HepG2 (cell line): ENCODE results near the gene THOC6. TPM values are rescaled to one million over a fixed set of nuclear protein-coding genes. Genes with fewer than 3 reads are reported as not detected.

ENCODE experiments used
- CENPT ChIP-seq: sonication (generic); formaldehyde crosslinking; IDR thresholded peaks from 2 replicates; pipeline ENCODE4 v1.8.0; 2022; ENCODE audit warnings: low read depth, mild to moderate bottlenecking, moderate library complexity, missing genetic modification reagents
- IKZF5 ChIP-seq: IDR thresholded peaks from 2 replicates; pipeline ENCODE4 v1.6.1; 2018; ENCODE audit warnings: missing genetic modification reagents, mild to moderate bottlenecking, missing compliant biosample characterization
- MYC ChIP-seq: sonication (generic); formaldehyde crosslinking; IDR thresholded peaks from 2 replicates; pipeline ENCODE4 v1.9.0; 2021; ENCODE audit warnings: missing genetic modification reagents, borderline replicate concordance
- PHF5A ChIP-seq: IDR thresholded peaks from one replicate; pipeline ENCODE4 v1.6.1; 2018; ENCODE audit warnings: low read depth, missing genetic modification reagents; ENCODE audit not compliant: unreplicated experiment
- TCF12 ChIP-seq, 2 experiments: fragments of 450-650 bp in 1 of 2; sonication (generic) in 1 of 2; formaldehyde crosslinking in 1 of 2; IDR thresholded peaks; 2 replicates each; pipeline versions ENCODE4 v1.6.1 to v1.8.0; 2017 to 2022; ENCODE audit warnings: antibody characterized with exemption in 1 of 2, mild to moderate bottlenecking in 1 of 2, missing genetic modification reagents in 1 of 2, moderate library complexity in 1 of 2
- USF2 ChIP-seq, 2 experiments: sonication (generic) in 1 of 2; formaldehyde crosslinking in 1 of 2; IDR thresholded peaks; 2 replicates each; pipeline versions ENCODE4 v1.5.1 to v1.6.1; 2011 to 2020; ENCODE audit warnings: borderline replicate concordance in 1 of 2, low read depth in 1 of 2, low read length in 1 of 2, mild to moderate bottlenecking in 1 of 2, missing genetic modification reagents in 1 of 2, moderate library complexity in 1 of 2
- YEATS2 ChIP-seq: sonication (generic); formaldehyde crosslinking; IDR thresholded peaks from 2 replicates; pipeline ENCODE4 v1.4.0; 2020; ENCODE audit warnings: missing genetic modification reagents, borderline replicate concordance
- ZBTB3 ChIP-seq: sonication (generic); formaldehyde crosslinking; IDR thresholded peaks from 2 replicates; pipeline ENCODE4 v1.4.0; 2020; ENCODE audit warnings: low read depth, mild to moderate bottlenecking, moderate library complexity, missing genetic modification reagents, borderline replicate concordance
- ZBTB42 ChIP-seq: sonication (generic); formaldehyde crosslinking; IDR thresholded peaks from 2 replicates; pipeline ENCODE4 v1.5.0; 2020; ENCODE audit warnings: mild to moderate bottlenecking, missing genetic modification reagents
- ZNF337 ChIP-seq: sonication (generic); formaldehyde crosslinking; IDR thresholded peaks from 2 replicates; pipeline ENCODE4 v1.5.1; 2020; ENCODE audit warnings: missing genetic modification reagents, low read depth, mild to moderate bottlenecking, borderline replicate concordance
- polyA plus RNA-seq, 8 experiments: library from polyadenylated mRNA; depleted of rRNA in 3 of 8; stranded (reverse) in 7 of 8; unstranded in 1 of 8; fragments of >200 nt; fragmentation: Illumina TruSeq in 4 of 8; extraction: Trizol in 4 of 8; gene quantifications; 2 replicates each; pipeline versions ENCODE4 v1.2.1 to v1.2.3, GENCODE V29; 2011 to 2016; ENCODE audit warnings: low read depth in 4 of 8, missing spikeins in 1 of 8, mixed read lengths in 1 of 8; ENCODE audit not compliant: insufficient read depth in 1 of 8
- total RNA-seq, 5 experiments: library from RNA; depleted of rRNA; stranded (reverse); fragments of >200 nt; fragmentation: Illumina TruSeq; extraction: Trizol; gene quantifications; 2 replicates each; pipeline ENCODE4 v1.2.3, GENCODE V29; 2016; ENCODE audit warnings: low read depth in 1 of 5
- TF ChIP-seq, protein P1 (sequence below): IDR thresholded peaks from 2 replicates; pipeline ENCODE4 v1.6.1; 2018; ENCODE audit warnings: missing genetic modification reagents
- TF ChIP-seq, protein P2 (sequence below): sonication (generic); formaldehyde crosslinking; IDR thresholded peaks from 2 replicates; pipeline ENCODE4 v1.4.0; 2020; ENCODE audit warnings: mild to moderate bottlenecking, missing genetic modification reagents, borderline replicate concordance
- TF ChIP-seq, protein P3 (sequence below): sonication (generic); formaldehyde crosslinking; IDR thresholded peaks from 2 replicates; pipeline ENCODE4 v1.9.0; 2022; ENCODE audit warnings: missing genetic modification reagents, mild to moderate bottlenecking, borderline replicate concordance

The THOC6 gene
- total and polyA plus RNA-seq, 2 of the 13 experiments (the other 11 are each of a cell fraction or from before 2014, with no cell fraction given) = 32.1 to 37.0 TPM

GRCh38 chr16:3065069-3065741 is 41.4 kb downstream of the THOC6 start, which contains the start of gene IL32 (continued):
- TF ChIP-seq TCF12 (IDR thresholded peaks at IDR 0.05) (no peak), TCF12 (CRISPR knock-in tag; IDR thresholded peaks at IDR 0.05) (0 out of 2 replicates have a peak, but pooled peaks have one; percentile 16), YEATS2 (CRISPR knock-in tag) (peak; percentile 77; the same call in 1 of the 2 replicates), IKZF5 (CRISPR knock-in tag) (peak; percentile 59), CENPT (CRISPR knock-in tag) (no peak), ZBTB42 (CRISPR knock-in tag) (no peak), PHF5A (CRISPR knock-in tag) (no peak), ZNF337 (0 out of 2 replicates have a peak, but pooled peaks have one; percentile 27), MYC (CRISPR knock-in tag) (peak; percentile 77; the same call in 1 of the 2 replicates), USF2 (IDR thresholded peaks at IDR 0.05; ENCODE audit: low read depth, low read length) (no peak), USF2 (CRISPR knock-in tag; IDR thresholded peaks at IDR 0.05; ENCODE audit: borderline replicate concordance) (no peak), ZBTB3 (CRISPR knock-in tag) (no peak)
- TF ChIP-seq, protein P1, sequence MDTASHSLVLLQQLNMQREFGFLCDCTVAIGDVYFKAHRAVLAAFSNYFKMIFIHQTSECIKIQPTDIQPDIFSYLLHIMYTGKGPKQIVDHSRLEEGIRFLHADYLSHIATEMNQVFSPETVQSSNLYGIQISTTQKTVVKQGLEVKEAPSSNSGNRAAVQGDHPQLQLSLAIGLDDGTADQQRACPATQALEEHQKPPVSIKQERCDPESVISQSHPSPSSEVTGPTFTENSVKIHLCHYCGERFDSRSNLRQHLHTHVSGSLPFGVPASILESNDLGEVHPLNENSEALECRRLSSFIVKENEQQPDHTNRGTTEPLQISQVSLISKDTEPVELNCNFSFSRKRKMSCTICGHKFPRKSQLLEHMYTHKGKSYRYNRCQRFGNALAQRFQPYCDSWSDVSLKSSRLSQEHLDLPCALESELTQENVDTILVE (CRISPR knock-in tag) = peak; percentile 40; the same call in 1 of the 2 replicates
- TF ChIP-seq, protein P2, sequence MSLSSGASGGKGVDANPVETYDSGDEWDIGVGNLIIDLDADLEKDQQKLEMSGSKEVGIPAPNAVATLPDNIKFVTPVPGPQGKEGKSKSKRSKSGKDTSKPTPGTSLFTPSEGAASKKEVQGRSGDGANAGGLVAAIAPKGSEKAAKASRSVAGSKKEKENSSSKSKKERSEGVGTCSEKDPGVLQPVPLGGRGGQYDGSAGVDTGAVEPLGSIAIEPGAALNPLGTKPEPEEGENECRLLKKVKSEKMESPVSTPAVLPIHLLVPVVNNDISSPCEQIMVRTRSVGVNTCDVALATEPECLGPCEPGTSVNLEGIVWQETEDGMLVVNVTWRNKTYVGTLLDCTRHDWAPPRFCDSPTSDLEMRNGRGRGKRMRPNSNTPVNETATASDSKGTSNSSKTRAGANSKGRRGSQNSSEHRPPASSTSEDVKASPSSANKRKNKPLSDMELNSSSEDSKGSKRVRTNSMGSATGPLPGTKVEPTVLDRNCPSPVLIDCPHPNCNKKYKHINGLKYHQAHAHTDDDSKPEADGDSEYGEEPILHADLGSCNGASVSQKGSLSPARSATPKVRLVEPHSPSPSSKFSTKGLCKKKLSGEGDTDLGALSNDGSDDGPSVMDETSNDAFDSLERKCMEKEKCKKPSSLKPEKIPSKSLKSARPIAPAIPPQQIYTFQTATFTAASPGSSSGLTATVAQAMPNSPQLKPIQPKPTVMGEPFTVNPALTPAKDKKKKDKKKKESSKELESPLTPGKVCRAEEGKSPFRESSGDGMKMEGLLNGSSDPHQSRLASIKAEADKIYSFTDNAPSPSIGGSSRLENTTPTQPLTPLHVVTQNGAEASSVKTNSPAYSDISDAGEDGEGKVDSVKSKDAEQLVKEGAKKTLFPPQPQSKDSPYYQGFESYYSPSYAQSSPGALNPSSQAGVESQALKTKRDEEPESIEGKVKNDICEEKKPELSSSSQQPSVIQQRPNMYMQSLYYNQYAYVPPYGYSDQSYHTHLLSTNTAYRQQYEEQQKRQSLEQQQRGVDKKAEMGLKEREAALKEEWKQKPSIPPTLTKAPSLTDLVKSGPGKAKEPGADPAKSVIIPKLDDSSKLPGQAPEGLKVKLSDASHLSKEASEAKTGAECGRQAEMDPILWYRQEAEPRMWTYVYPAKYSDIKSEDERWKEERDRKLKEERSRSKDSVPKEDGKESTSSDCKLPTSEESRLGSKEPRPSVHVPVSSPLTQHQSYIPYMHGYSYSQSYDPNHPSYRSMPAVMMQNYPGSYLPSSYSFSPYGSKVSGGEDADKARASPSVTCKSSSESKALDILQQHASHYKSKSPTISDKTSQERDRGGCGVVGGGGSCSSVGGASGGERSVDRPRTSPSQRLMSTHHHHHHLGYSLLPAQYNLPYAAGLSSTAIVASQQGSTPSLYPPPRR (CRISPR knock-in tag) = no peak; the same call in 1 of the 2 replicates
- TF ChIP-seq, protein P3, sequence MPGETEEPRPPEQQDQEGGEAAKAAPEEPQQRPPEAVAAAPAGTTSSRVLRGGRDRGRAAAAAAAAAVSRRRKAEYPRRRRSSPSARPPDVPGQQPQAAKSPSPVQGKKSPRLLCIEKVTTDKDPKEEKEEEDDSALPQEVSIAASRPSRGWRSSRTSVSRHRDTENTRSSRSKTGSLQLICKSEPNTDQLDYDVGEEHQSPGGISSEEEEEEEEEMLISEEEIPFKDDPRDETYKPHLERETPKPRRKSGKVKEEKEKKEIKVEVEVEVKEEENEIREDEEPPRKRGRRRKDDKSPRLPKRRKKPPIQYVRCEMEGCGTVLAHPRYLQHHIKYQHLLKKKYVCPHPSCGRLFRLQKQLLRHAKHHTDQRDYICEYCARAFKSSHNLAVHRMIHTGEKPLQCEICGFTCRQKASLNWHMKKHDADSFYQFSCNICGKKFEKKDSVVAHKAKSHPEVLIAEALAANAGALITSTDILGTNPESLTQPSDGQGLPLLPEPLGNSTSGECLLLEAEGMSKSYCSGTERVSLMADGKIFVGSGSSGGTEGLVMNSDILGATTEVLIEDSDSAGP (CRISPR knock-in tag) = peak; percentile 67; the same call in 1 of the 2 replicates
